GM19351 (cell line): ENCODE measurements around the gene SKIDA1.

ENCODE experiments used
- ATAC-seq: cut with Tn5 transposase; IDR thresholded peaks from one replicate; pipeline ENCODE4 v1.9.1; 2021; ENCODE audit warnings: mild to moderate bottlenecking, moderate library complexity; ENCODE audit not compliant: unreplicated experiment

The SKIDA1 gene

GRCh38 chr10:21529032-21529910, 3.8 kb upstream of the SKIDA1 start:
- no peak for ATAC-seq

- no peak for ATAC-seq
Measured at GRCh38 chr10:21528236-21529031, 3.0 kb upstream of the SKIDA1 start.

DNA sequence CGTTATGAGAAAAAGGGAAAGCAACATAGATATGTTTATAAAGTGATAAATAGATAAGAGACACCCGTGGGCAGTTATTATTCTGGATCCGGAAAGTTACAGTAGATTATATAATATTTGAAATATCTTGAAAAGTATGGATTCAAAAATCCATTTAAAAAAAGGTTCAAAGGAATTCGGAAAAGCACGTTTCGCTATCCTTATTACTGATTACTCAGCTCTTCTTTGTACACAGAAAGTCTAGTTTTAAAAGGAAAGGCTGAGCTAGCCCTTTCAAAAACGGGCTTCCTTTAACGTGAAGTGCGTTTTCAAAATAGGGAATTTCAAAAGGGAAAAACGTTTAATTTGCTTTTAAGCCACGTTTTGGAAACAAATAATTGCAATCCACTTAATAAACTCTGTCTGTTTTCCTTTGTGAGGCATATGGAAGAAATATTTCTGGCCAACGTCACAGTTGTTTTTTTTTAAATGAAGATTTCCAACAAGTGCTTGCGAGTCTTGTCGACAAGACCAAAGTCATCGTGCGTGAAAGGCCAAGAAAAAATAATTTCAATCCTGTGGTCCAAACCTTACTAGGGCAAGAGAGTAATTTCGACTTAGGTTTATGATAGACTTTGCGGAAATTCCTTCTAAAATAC, 2.2 kb upstream of the SKIDA1 start:
- no peak for ATAC-seq

- peak; percentile 32 for ATAC-seq
Measured at GRCh38 chr10:21526860-21527597, 1.5 kb upstream of the SKIDA1 start.

- ATAC-seq: peak; percentile 32
Measured at GRCh38 chr10:21526188-21526859, 842 bp upstream of the SKIDA1 start.

GRCh38 chr10:21524526-21525366, 736 bp downstream of the SKIDA1 start:
- no peak for ATAC-seq

DNA sequence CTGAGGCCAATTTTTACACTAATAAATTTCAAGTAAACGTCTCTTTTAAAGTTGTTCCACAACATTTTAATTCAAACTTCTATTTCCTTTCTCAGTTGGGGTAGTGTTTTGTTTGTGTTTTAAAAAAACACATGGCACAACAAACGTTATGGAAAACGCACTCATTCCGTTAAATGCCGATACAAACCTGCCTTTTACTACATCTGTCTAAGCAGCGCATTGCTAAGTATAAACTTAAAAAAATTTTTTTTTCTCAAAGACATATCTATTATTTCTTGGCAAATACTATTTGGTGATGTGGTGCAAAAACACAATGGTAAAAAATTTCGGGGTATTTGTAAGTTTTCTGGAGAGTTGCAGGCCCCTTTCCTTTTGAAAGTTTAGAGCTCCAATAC, 1.4 kb downstream of the SKIDA1 start:
- no peak for ATAC-seq

- no peak for ATAC-seq
Measured at GRCh38 chr10:21523557-21524008, 1.9 kb downstream of the SKIDA1 start.

DNA sequence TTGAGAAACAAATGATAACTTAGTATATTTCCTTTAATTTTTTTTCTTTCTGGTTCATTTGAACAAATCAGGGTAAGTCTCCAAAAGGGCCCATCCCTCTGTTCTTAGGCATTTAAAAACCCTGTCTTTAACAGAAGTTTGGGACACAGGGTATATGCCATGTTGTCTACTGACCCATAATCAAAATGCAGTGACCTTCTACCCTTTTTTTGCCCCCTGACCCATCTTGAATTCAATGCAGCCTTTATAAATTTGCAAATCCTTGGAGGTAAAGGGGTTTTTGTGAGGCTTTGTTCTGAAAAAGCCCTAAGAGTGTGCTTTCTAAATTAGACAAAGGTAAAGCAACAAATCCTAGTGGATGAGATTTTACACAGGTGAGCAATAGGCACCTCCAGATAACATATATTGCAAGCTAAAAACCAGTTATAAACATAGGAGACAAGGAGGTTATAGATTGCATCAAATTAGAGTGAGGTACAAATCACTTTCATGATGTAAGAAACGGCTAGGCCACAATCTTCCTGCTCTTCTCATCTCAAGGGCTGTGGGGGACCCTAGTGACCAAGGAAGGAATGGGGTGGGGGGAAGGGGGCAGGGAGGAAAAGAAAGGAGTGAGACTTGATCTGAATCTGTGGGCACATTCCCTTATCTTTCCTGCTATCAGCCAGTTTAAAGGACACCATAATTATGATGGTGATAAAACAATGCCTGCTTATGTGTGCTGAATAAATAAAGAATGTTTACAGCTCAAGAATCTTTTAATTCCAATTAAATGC, 2.7 kb downstream of the SKIDA1 start:
- ATAC-seq: no peak

GRCh38 chr10:21521751-21522533, 3.5 kb downstream of the SKIDA1 start:
- ATAC-seq: no peak

GRCh38 chr10:21520949-21521348, 4.5 kb downstream of the SKIDA1 start:
- no peak for ATAC-seq

GRCh38 chr10:21520509-21520908, 5.0 kb downstream of the SKIDA1 start:
- no peak for ATAC-seq

- ATAC-seq: peak; percentile 53
Measured at GRCh38 chr10:21519941-21520436, 5.5 kb downstream of the SKIDA1 start.

- ATAC-seq: no peak
Measured at GRCh38 chr10:21519397-21519933, 6.0 kb downstream of the SKIDA1 start.

- no peak for ATAC-seq
Measured at GRCh38 chr10:21518641-21519396, 6.7 kb downstream of the SKIDA1 start.

DNA sequence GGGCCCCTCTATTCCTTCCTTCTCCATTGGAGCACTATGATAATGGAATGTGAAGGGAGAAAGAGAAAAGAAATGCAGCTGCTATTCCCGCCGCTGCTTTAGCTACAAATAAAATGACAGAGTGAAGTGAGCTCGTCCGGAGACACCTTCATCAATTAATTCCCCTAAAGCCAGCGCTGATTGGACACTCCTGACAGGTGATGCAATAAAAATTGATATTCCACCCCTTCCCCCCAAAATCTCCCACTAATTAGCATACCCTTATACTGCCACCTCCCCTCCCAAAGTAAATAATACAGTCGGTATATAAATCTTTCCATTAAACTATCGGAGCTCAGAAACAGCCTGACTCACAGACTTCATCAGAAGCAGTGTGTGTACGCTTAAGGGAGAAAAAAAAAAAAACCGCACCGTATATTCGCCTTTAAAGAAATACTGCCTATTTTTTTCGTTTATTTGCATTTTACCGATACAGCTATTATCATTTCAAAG, 7.3 kb downstream of the SKIDA1 start:
- ATAC-seq: no peak
